Stomach smooth muscle (tissue), 2 donors: ENCODE results near the gene TNFAIP1.

ENCODE experiments used
- H3K27ac ChIP-seq: one replicate; pipeline ENCODE4 v1.7.0; 2013; ENCODE audit warnings: mild to moderate bottlenecking, low read length, inconsistent platforms
- H3K27me3 ChIP-seq, 2 donors: one replicate each; pipeline ENCODE4 v1.7.0; 2013; ENCODE audit warnings: low read length in 2 of 2; ENCODE audit not compliant: insufficient read depth in 2 of 2, control insufficient read depth in 1 of 2
- H3K36me3 ChIP-seq, 2 donors: one replicate each; pipeline ENCODE4 v1.7.0; 2013; ENCODE audit warnings: low read length in 2 of 2; ENCODE audit not compliant: control insufficient read depth in 2 of 2, insufficient read depth in 2 of 2
- H3K4me1 ChIP-seq: one replicate; pipeline ENCODE4 v1.7.0; 2013; ENCODE audit warnings: low read length; ENCODE audit not compliant: control insufficient read depth, insufficient read depth
- H3K4me3 ChIP-seq, 2 donors: one replicate each; pipeline ENCODE4 v1.7.0; 2013; ENCODE audit warnings: low read length in 2 of 2
- H3K9ac ChIP-seq, 2 donors: one replicate each; pipeline ENCODE4 v1.7.0; 2013; ENCODE audit warnings: low read length in 2 of 2, mild to moderate bottlenecking in 1 of 2
- H3K9me3 ChIP-seq, 2 donors: one replicate each; pipeline ENCODE4 v1.7.0; 2013; ENCODE audit warnings: low read length in 2 of 2; ENCODE audit not compliant: control insufficient read depth in 2 of 2
- donor health status: healthy.
- donor health status: Pancreatic carcinoma.

The TNFAIP1 gene

GRCh38 chr17:28390563-28390962 is 55.0 kb downstream of the TNFAIP1 start:
- H3K36me3 ChIP-seq = peaks cover 25 to 30% of the 10 kb centered on the region in 2 donors

GRCh38 chr17:28390984-28391383 is 55.4 kb downstream of the TNFAIP1 start:
- Histone ChIP-seq H3K4me3 (no peak overlapping the region), H3K27me3 (no peaks in the 10 kb centered on the region), H3K27ac (no peak overlapping the region), H3K4me1 (no peaks in the 10 kb centered on the region), H3K9ac (no peak overlapping the region), H3K36me3 (peaks cover 29 to 34% of the 10 kb centered on the region in 2 donors), H3K9me3 (no peaks in the 10 kb centered on the region)

More at GRCh38 chr17:28390563-28390962, 55.0 kb downstream of the TNFAIP1 start:
- Histone ChIP-seq H3K9ac (no peak overlapping the region), H3K27ac (no peak overlapping the region), H3K9me3 (no peaks in the 10 kb centered on the region), H3K4me1 (no peaks in the 10 kb centered on the region), H3K27me3 (no peaks in the 10 kb centered on the region), H3K4me3 (no peak overlapping the region)

GRCh38 chr17:28391401-28391800 is 55.8 kb downstream of the TNFAIP1 start:
- H3K36me3 ChIP-seq = peaks cover 30 to 37% of the 10 kb centered on the region in 2 donors
- no peaks in the 10 kb centered on the region for H3K9me3 ChIP-seq
- H3K4me1 ChIP-seq = no peaks in the 10 kb centered on the region
- no peak overlapping the region for H3K9ac ChIP-seq
- H3K27me3 ChIP-seq = no peaks in the 10 kb centered on the region
- H3K27ac ChIP-seq = no peak overlapping the region
- H3K4me3 ChIP-seq = no peak overlapping the region

- H3K9me3 ChIP-seq = no peaks in the 10 kb centered on the region
- no peak overlapping the region for H3K9ac ChIP-seq
- H3K4me3 ChIP-seq = no peak overlapping the region
- H3K27ac ChIP-seq = no peak overlapping the region
- peaks cover 30 to 41% of the 10 kb centered on the region in 2 donors for H3K36me3 ChIP-seq
- H3K4me1 ChIP-seq = no peaks in the 10 kb centered on the region
- H3K27me3 ChIP-seq = no peaks in the 10 kb centered on the region
Measured at GRCh38 chr17:28392491-28392890, 56.9 kb downstream of the TNFAIP1 start.

- Histone ChIP-seq H3K4me3 (no peak overlapping the region), H3K4me1 (no peaks in the 10 kb centered on the region), H3K36me3 (peaks cover 24 to 54% of the 10 kb centered on the region in 2 donors), H3K9ac (no peak overlapping the region), H3K27ac (no peak overlapping the region), H3K27me3 (no peaks in the 10 kb centered on the region), H3K9me3 (no peaks in the 10 kb centered on the region)
Measured at GRCh38 chr17:28394337-28395116, 59.0 kb downstream of the TNFAIP1 start.

- H3K4me3 ChIP-seq = no peak overlapping the region
- H3K9me3 ChIP-seq = no peaks in the 10 kb centered on the region
- no peak overlapping the region for H3K27ac ChIP-seq
- peaks cover 24 to 47% of the 10 kb centered on the region in 2 donors for H3K36me3 ChIP-seq
- H3K4me1 ChIP-seq = no peaks in the 10 kb centered on the region
- H3K27me3 ChIP-seq = no peaks in the 10 kb centered on the region
- no peak overlapping the region for H3K9ac ChIP-seq
Measured at GRCh38 chr17:28395426-28395825, 59.9 kb downstream of the TNFAIP1 start.

- Histone ChIP-seq H3K9ac (no peak overlapping the region), H3K27me3 (no peaks in the 10 kb centered on the region), H3K4me3 (no peak overlapping the region), H3K4me1 (peaks cover 2% of the 10 kb centered on the region), H3K27ac (no peak overlapping the region), H3K9me3 (no peaks in the 10 kb centered on the region), H3K36me3 (peaks cover 20 to 46% of the 10 kb centered on the region in 2 donors)
Measured at GRCh38 chr17:28395968-28396367, 60.4 kb downstream of the TNFAIP1 start.
